Sigmoid colon (tissue), 7 donors: ENCODE results near the gene FAM50B. TPM values are rescaled to one million over a fixed set of nuclear protein-coding genes. Genes with fewer than 3 reads are reported as not detected.
A peak's percentile ranks its signal among the peaks of the same experiment; 100 is the strongest.

Experiments
- DNase-seq: peaks from one replicate; pipeline ENCODE4 v3.0.0-alpha.2; 2019
- H3K27ac ChIP-seq, 4 donors: fragments of 200-600 bp; sonication (generic); one replicate each; pipeline ENCODE4 v1.5.1; 2016 to 2019; ENCODE audit warnings: mild to moderate bottlenecking in 1 of 4
- H3K27me3 ChIP-seq, 3 donors: fragments of 200-600 bp; sonication (generic); one replicate each; pipeline ENCODE4 v1.5.1; 2019; ENCODE audit warnings: mild to moderate bottlenecking in 1 of 3
- H3K36me3 ChIP-seq, 4 donors: fragments of 200-600 bp; sonication (generic); one replicate each; pipeline ENCODE4 v1.5.1; 2016 to 2019
- H3K4me1 ChIP-seq, 4 donors: fragments of 200-600 bp; sonication (generic); one replicate each; pipeline ENCODE4 v1.5.1; 2017 to 2019
- H3K4me3 ChIP-seq, 4 donors: fragments of 200-600 bp; sonication (generic); one replicate each; pipeline ENCODE4 v1.5.1; 2017 to 2019; ENCODE audit warnings: mild to moderate bottlenecking in 2 of 4, moderate library complexity in 1 of 4
- H3K9me3 ChIP-seq, 4 donors: fragments of 200-600 bp in 3 of 4; sonication (generic) in 3 of 4; one replicate each; pipeline versions ENCODE4 v1.5.1 to v1.6.1; 2013 to 2019
- CTCF ChIP-seq, 4 experiments: fragments of 450-650 bp in 3 of 4; fragments of 200-600 bp in 1 of 4; IDR thresholded peaks; one replicate each; pipeline ENCODE4 v1.5.1; 2016 to 2019; ENCODE audit warnings: antibody characterized with exemption in 4 of 4, mild to moderate bottlenecking in 3 of 4, moderate library complexity in 2 of 4
- EP300 ChIP-seq, 4 donors: sonication (generic); formaldehyde crosslinking; IDR thresholded peaks; one replicate each; pipeline ENCODE4 v1.6.1; 2017; ENCODE audit warnings: antibody characterized with exemption in 4 of 4
- POLR2A ChIP-seq, 2 donors: fragments of 450-650 bp; IDR thresholded peaks; one replicate each; pipeline ENCODE4 v1.6.1; 2016; ENCODE audit warnings: antibody characterized with exemption in 2 of 2, mild to moderate bottlenecking in 2 of 2, moderate library complexity in 2 of 2
- POLR2AphosphoS5 ChIP-seq, 4 donors: sonication (generic); formaldehyde crosslinking; IDR thresholded peaks; one replicate each; pipeline ENCODE4 v1.6.1; 2017; ENCODE audit warnings: antibody characterized with exemption in 4 of 4
- WGBS, 2 donors: extraction: QIAGEN DNeasy Blood & Tissue Kit; methylation state at CpG; one replicate each; pipeline ENCODE4 v1.1.7; 2013; 5-methylcytosine and 5-hydroxymethylcytosine counted together
- intact Hi-C: fragments of 100-400 bp; cut with DNase I; formaldehyde crosslinking; loops from one replicate; pipeline ENCODE4 v1.15.1; 2023
- polyA plus RNA-seq, 3 donors: library from polyadenylated mRNA; stranded (reverse); fragments of 200-250 nt; gene quantifications; one replicate each; pipeline ENCODE4 v1.2.3, GENCODE V29; 2013
- total RNA-seq, 4 donors: library from RNA; depleted of rRNA; stranded (reverse); fragments of >200 nt; gene quantifications; one replicate each; pipeline ENCODE4 v1.1.0, GENCODE V29; 2016
- donor health status: healthy with polysubstance abuse.
- donor health status: Bipolar disorder and iron deficiency.
- donor health status: healthy.

Gene FAM50B
- total and polyA plus RNA-seq, 7 donors = 2.5 to 16.1 (median 9.6) TPM

- no peaks in the 10 kb centered on the region for H3K4me1 ChIP-seq
- 79 to 84% methylated on average over 10 of the region's 10 CpGs for WGBS, 2 donors
- TF ChIP-seq POLR2A (IDR thresholded peaks at IDR 0.05) = no peak
- no peak for TF ChIP-seq CTCF (IDR thresholded peaks at IDR 0.05)
- peak in 3 of 4 donors; percentile 17 to 67 (median 55) for TF ChIP-seq POLR2AphosphoS5 (IDR thresholded peaks at IDR 0.05)
- peak in 2 of 4 donors; percentile 72 to 76 for TF ChIP-seq EP300 (IDR thresholded peaks at IDR 0.05)
- intact Hi-C loops = no loop called here
- no peak for DNase-seq
- H3K36me3 ChIP-seq = no peaks in the 10 kb centered on the region
- no peak overlapping the region for H3K4me3 ChIP-seq
- no peaks in the 10 kb centered on the region for H3K27me3 ChIP-seq
- no peaks in the 10 kb centered on the region for H3K9me3 ChIP-seq
- peak overlapping the region in 1 of 4 donors; percentile 17 for H3K27ac ChIP-seq
These were observed 26.9 kb downstream of the FAM50B start for GRCh38 chr6:3876101-3876500.

- Histone ChIP-seq H3K27me3 (no peaks in the 10 kb centered on the region), H3K27ac (no peak overlapping the region), H3K9me3 (no peaks in the 10 kb centered on the region), H3K4me1 (no peaks in the 10 kb centered on the region), H3K36me3 (no peaks in the 10 kb centered on the region), H3K4me3 (no peak overlapping the region)
- TF ChIP-seq EP300 (IDR thresholded peaks at IDR 0.05) (no peak), POLR2A (IDR thresholded peaks at IDR 0.05) (no peak)
- DNase-seq = no peak
- intact Hi-C loops = no loop called here
- 57 to 78% methylated on average over 4 of the region's 4 CpGs for WGBS, 2 donors
These were observed 27.7 kb downstream of the FAM50B start for GRCh38 chr6:3876866-3877265.

GRCh38 chr6:3878048-3878666, 29.0 kb downstream of the FAM50B start:
- no peak overlapping the region for H3K4me3 ChIP-seq
- 60 to 80% methylated on average over 6 of the region's 6 CpGs for WGBS, 2 donors
- H3K27me3 ChIP-seq = no peaks in the 10 kb centered on the region
- H3K36me3 ChIP-seq = no peaks in the 10 kb centered on the region
- DNase-seq = no peak
- TF ChIP-seq POLR2AphosphoS5 (IDR thresholded peaks at IDR 0.05) = no peak
- TF ChIP-seq CTCF (IDR thresholded peaks at IDR 0.05) = no peak
- TF ChIP-seq POLR2A (IDR thresholded peaks at IDR 0.05) = no peak
- TF ChIP-seq EP300 (IDR thresholded peaks at IDR 0.05) = no peak
- intact Hi-C loops = no loop called here
- H3K4me1 ChIP-seq = no peaks in the 10 kb centered on the region
- H3K27ac ChIP-seq = no peak overlapping the region
- H3K9me3 ChIP-seq = no peaks in the 10 kb centered on the region

- Histone ChIP-seq H3K4me1 (peaks cover 0 to 11% (median 3%) of the 10 kb centered on the region in 4 donors), H3K27ac (no peak overlapping the region), H3K36me3 (no peaks in the 10 kb centered on the region), H3K4me3 (no peak overlapping the region), H3K9me3 (no peaks in the 10 kb centered on the region), H3K27me3 (no peaks in the 10 kb centered on the region)
- no peak for DNase-seq
- 94 to 95% methylated on average over 25 of the region's 25 CpGs for whole genome bisulfite sequencing, 2 donors
- TF ChIP-seq POLR2A (IDR thresholded peaks at IDR 0.05) (no peak), POLR2AphosphoS5 (IDR thresholded peaks at IDR 0.05) (no peak), CTCF (IDR thresholded peaks at IDR 0.05) (no peak), EP300 (IDR thresholded peaks at IDR 0.05) (no peak)
- intact Hi-C loops = no loop called here
These were observed 30.2 kb downstream of the FAM50B start for GRCh38 chr6:3879194-3879952.

- H3K9me3 ChIP-seq = no peaks in the 10 kb centered on the region
- peaks cover 0 to 12% (median 4%) of the 10 kb centered on the region in 4 donors for H3K4me1 ChIP-seq
- H3K27ac ChIP-seq = no peak overlapping the region
- intact Hi-C loops = no loop called here
- WGBS, 2 donors = 81 to 87% methylated on average over 13 of the region's 13 CpGs
- no peak for TF ChIP-seq CTCF (IDR thresholded peaks at IDR 0.05)
- TF ChIP-seq EP300 (IDR thresholded peaks at IDR 0.05) = no peak
- TF ChIP-seq POLR2A (IDR thresholded peaks at IDR 0.05) = no peak
- TF ChIP-seq POLR2AphosphoS5 (IDR thresholded peaks at IDR 0.05) = no peak
- DNase-seq = no peak
- H3K4me3 ChIP-seq = no peak overlapping the region
- no peaks in the 10 kb centered on the region for H3K36me3 ChIP-seq
- H3K27me3 ChIP-seq = no peaks in the 10 kb centered on the region
These were observed 32.7 kb downstream of the FAM50B start for GRCh38 chr6:3881711-3882421.
